ENCODE measurements around the gene DACT2.
"Not testable (repeated sequence)": the region's sequence is repeated elsewhere in the genome, so short reads cannot be mapped to it uniquely, and the experiment has no call there.

DACT2 gene

GRCh38 chr6:168287460-168287859 lies 32.1 kb downstream of the DACT2 start:
- Mint-ChIP-seq H3K27me3 (peaks cover 34% of the 10 kb centered on the region), H3K4me3 (peak overlapping the region in 1 of 2 donors; percentile 61), H3K4me1 (peaks cover 26% of the 10 kb centered on the region)
- not testable (repeated sequence) for H3K27ac Mint-ChIP-seq, H3K9me3 Mint-ChIP-seq, DNase-seq, ATAC-seq

DNA sequence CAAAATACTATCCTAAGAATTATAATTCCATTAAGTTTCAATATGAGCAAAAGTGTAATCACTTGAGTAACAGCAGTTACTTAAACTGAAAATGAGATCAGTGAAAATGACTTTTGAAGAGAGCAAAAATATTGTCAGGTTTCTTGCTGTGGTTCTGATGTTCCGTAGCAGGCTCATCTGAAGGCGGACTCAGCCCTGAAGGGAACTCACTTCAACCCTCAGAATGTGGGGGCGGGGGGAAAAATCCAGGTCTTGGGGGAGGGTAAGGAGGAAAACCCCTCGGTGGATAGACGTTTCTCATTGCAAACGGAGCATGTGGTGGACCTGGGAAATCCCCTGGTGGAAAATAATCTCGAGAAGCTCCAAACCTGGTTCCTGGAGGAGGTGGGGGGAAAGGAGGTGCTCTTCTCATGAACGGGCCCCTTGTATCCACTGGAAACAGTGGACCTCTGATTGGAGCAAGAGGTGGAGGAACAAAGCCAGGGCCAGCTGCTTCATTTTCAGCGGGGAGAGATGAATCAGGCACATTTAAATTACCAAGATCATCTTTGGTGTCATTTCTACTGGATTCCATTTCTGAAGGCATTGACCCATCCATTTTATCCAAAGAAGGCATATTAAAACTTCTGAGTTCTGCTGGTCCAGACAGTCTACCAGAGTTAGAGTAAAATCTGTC lies 32.7 kb downstream of the DACT2 start:
- peak overlapping the region; percentile 35 to 76 for H3K27ac Mint-ChIP-seq
- not testable (repeated sequence) for H3K9me3 Mint-ChIP-seq
- peaks cover 26% of the 10 kb centered on the region for H3K4me1 Mint-ChIP-seq
- ATAC-seq (peak; percentile 86), DNase-seq (peak in 1 of 2 donors; percentile 49)
- peak overlapping the region; percentile 61 to 67 for H3K4me3 Mint-ChIP-seq
- H3K27me3 Mint-ChIP-seq, result peaks cover 40% of the 10 kb centered on the region

DNA sequence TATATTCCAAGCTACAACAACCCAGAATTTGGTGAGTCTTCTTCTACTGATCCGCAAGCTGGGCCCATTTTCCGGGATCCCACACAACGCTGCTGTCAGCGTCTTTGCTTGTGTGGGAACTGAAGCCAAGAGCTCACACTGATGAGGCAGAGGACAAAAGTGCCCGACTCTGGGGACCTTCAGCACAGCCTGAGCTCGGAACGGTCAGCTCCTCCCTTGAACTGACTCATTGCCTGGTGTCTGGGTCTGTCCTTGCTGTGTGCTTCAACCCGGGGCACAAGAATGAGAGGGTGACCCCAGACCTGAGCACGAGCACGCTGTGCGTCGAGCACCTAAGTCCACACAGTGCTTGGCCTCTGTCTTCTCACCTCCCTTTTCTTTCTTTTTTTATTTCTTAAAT lies 33.5 kb downstream of the DACT2 start:
- Mint-ChIP-seq H3K4me3 (no peak overlapping the region), H3K27ac (peak overlapping the region; percentile 65 to 68), H3K9me3 (peaks cover 0 to 7% of the 10 kb centered on the region in 2 donors), H3K27me3 (peaks cover 44% of the 10 kb centered on the region), H3K4me1 (peaks cover 26% of the 10 kb centered on the region)
- ATAC-seq, result no peak
- no peak for DNase-seq

DNA sequence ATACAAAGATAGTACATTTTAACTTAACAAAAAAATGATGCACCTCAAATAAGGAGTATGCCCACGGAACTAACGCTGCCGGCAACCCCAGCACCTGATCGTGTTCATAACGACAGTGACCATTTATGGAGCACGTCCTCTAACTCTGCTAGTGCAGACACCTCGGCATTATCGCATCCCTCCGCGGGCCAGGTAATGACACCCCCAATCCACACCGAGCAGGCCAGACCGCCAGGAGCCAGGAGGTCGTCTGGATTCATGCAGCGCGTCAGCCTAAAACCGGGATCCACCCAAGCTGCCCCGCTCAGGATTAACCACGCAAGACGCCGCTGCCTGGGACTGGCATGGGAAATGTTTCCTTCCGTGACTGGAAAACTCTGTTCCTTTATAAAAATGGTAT lies 34.1 kb downstream of the DACT2 start:
- H3K27ac Mint-ChIP-seq, result no peak overlapping the region
- peaks cover 44% of the 10 kb centered on the region for H3K27me3 Mint-ChIP-seq
- ATAC-seq, result no peak
- H3K9me3 Mint-ChIP-seq, result peaks cover 0 to 7% of the 10 kb centered on the region in 2 donors
- H3K4me1 Mint-ChIP-seq, result peaks cover 26% of the 10 kb centered on the region
- DNase-seq, result no peak
- no peak overlapping the region for H3K4me3 Mint-ChIP-seq

DNA sequence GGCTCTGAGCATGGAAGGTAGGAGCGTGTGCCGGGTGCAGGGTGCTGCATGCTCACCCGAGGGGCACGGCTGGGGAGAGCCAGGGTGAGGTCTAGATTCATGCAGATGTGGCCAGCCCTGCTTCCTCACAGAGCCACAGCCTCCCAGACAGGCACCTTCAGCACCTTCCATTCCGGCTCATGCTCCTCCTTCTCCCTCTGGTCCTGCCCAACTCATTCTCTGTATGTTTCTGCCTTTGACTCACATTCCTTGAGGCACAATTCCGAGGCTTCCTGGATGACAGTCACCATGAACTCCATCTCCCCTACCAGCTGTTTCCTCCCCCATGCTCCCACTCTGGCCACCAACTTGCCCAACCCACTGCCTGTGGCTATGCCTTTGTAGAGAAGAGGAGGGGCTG lies 35.4 kb downstream of the DACT2 start:
- DNase-seq (no peak), ATAC-seq (no peak)
- Mint-ChIP-seq H3K9me3 (peaks cover 0 to 7% of the 10 kb centered on the region in 2 donors), H3K27me3 (peaks cover 54% of the 10 kb centered on the region), H3K4me3 (no peak overlapping the region), H3K27ac (no peak overlapping the region), H3K4me1 (peaks cover 26% of the 10 kb centered on the region)

GRCh38 chr6:168283686-168284025 lies 35.9 kb downstream of the DACT2 start:
- DNase-seq (no peak), ATAC-seq (no peak)
- peaks cover 55% of the 10 kb centered on the region for H3K27me3 Mint-ChIP-seq
- no peak overlapping the region for H3K4me3 Mint-ChIP-seq
- peaks cover 26% of the 10 kb centered on the region for H3K4me1 Mint-ChIP-seq
- H3K9me3 Mint-ChIP-seq, result peaks cover 0 to 7% of the 10 kb centered on the region in 2 donors
- H3K27ac Mint-ChIP-seq, result no peak overlapping the region

DNA sequence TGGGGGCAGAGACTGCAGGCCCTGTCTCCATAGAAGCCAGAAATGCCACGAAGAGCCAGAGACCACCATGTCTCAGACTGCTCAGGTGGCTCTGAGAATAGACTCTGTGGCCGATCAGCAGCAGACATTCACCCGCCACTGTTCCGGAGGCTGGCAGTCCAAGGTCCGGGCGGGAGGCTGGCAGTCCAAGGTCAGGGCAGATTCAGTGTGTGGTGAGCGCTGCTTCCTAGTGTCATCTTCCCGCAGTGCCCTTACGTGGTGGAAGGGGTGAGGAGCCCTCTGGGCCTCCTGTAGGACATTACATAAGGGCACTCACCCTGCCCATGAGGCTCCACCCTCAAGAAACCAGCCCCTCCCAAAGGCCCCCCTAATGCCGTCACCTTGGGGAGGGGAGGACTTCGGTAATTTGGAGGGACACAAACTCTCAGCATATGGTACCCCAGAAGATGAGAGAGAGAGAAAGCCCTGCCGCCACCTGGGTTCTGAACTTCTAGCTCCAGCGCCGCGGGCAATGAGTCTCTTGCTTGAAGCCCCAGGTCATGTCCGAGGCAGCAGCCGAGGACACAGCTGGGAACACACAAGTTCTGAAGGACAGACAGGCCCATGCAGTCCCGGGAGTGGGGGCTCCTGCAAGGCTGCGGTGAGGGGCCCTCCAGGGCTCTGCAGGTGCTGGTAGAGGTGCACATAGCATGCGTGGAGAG lies 36.4 kb downstream of the DACT2 start:
- Mint-ChIP-seq H3K4me1 (peaks cover 23% of the 10 kb centered on the region), H3K27me3 (peaks cover 56% of the 10 kb centered on the region), H3K9me3 (peaks cover 0 to 7% of the 10 kb centered on the region in 2 donors), H3K4me3 (no peak overlapping the region), H3K27ac (no peak overlapping the region)
- ATAC-seq (no peak), DNase-seq (no peak)

DNA sequence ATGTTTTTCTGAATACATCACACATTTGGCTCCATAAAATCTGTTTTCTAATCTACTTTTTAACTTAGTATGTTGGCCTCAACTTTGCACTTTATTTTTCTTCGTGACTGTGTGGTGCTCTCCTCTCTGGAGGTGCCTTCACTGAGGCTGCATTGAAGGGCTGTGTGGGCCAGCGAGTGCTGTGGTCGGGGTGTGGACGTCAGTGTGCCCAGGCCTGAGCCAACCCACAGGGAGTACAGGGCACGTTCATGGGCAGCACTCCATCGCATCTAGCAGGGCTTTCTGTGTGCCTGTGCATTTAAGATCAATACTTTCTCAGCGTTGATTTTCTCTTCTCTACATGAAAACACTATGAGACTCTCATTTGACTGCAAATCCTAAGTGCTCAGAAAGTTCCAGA lies 37.8 kb downstream of the DACT2 start:
- peaks cover 0 to 7% of the 10 kb centered on the region in 2 donors for H3K9me3 Mint-ChIP-seq
- H3K27ac Mint-ChIP-seq, result peak overlapping the region in 1 of 2 donors; percentile 82
- peaks cover 69% of the 10 kb centered on the region for H3K27me3 Mint-ChIP-seq
- no peak for ATAC-seq
- H3K4me3 Mint-ChIP-seq, result no peak overlapping the region
- no peak for DNase-seq
- H3K4me1 Mint-ChIP-seq, result peaks cover 10% of the 10 kb centered on the region

DNA sequence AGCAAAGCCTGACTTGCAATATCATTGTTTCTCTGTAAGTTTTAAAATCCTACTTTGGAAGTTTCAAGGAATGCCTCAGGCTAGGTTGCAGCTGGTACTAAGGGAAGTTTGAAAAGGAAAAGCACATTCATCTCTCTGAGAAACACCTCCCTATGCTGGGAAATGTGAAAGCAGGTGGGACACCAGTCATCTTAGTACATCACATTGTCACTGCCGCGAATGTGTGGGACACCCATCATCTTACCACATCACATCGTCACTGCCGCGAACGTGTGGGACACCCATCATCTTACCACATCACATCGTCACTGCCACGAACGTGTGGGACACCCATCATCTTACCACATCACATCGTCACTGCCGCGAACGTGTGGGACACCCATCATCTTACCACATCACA lies 38.3 kb downstream of the DACT2 start:
- H3K9me3 Mint-ChIP-seq, DNase-seq, H3K4me3 Mint-ChIP-seq, H3K27ac Mint-ChIP-seq, H3K4me1 Mint-ChIP-seq, ATAC-seq: not testable (repeated sequence)
- H3K27me3 Mint-ChIP-seq, result peaks cover 72% of the 10 kb centered on the region

- no peak for ATAC-seq
- no peak overlapping the region for H3K27ac Mint-ChIP-seq
Measured at GRCh38 chr6:168280899-168281245, 38.7 kb downstream of the DACT2 start.

DNA sequence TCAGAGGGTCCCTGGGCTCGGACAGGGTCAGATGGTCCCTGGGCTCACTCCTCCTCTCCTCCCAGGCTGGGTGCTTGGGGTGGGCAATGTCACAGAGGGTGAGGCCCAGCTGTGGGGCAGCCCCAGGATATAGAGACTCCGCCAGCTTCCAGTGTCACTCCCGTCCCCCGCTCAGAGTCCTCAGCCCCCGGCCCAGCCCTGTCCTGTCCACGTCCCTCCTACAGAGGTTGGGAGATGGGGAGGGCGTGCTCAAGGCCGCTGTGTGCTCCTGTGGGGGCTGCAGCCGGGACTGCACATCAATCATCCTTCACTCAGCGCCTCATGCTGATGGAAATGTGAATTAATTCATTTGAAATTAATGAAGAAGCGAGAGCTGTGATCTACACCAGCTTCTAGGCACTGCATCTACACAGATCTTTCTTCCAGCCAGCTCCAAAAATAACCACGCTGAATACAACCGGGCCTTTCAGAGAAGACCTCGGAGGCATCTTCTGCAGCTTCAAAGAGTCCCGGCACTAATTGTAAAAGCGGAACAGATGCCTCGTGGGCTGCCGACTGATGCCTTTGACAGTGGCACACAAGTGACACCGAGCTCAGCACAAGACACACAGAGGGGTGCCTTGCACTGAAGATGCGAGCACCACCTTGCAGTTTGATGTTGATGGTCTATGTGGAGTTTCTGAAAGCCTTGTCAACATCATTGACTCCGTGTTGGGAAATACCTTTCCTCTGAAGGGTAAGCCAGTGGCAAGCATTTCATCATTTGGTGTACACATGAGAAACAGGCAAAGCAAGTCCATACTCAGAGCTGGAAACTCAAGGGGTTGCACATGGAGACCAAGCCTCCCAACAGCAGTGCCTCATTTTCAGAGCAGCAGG lies 39.3 kb downstream of the DACT2 start:
- Mint-ChIP-seq H3K27me3 (peaks cover 82% of the 10 kb centered on the region), H3K9me3 (peaks cover 0 to 7% of the 10 kb centered on the region in 2 donors), H3K27ac (no peak overlapping the region), H3K4me1 (no peaks in the 10 kb centered on the region), H3K4me3 (no peak overlapping the region)
- no peak for DNase-seq
- no peak for ATAC-seq

More at GRCh38 chr6:168280899-168281245, 38.7 kb downstream of the DACT2 start:
- DNase-seq, result no peak
- H3K4me1 Mint-ChIP-seq, result peaks cover 3% of the 10 kb centered on the region
- peaks cover 76% of the 10 kb centered on the region for H3K27me3 Mint-ChIP-seq
- peaks cover 0 to 7% of the 10 kb centered on the region in 2 donors for H3K9me3 Mint-ChIP-seq
- no peak overlapping the region for H3K4me3 Mint-ChIP-seq

GRCh38 chr6:168279403-168279935 lies 40.1 kb downstream of the DACT2 start:
- DNase-seq, result no peak
- H3K27me3 Mint-ChIP-seq, result peaks cover 82% of the 10 kb centered on the region

DNA sequence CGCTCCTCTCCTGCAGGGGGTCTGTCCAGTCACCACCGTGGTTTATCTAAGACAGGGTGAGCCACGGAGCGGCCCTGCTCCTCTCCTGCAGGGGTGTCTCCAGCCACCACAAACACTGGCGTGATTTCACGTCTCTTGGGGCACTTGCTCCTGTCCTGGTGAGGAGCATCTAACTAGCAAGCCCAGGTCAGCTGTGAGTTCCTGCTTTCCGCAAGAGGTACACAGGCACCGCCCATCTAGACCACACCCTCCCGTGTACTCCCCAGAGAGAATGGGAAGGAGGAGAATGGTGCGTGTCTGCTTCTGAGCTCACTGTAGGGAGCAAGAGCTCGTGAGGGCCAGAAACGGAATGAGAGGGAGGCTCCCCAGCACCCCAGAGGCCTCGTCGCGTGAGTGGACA lies 40.7 kb downstream of the DACT2 start:
- Mint-ChIP-seq H3K27ac (no peak overlapping the region), H3K9me3 (peaks cover 0 to 7% of the 10 kb centered on the region in 2 donors), H3K4me3 (no peak overlapping the region), H3K4me1 (no peaks in the 10 kb centered on the region), H3K27me3 (peaks cover 81% of the 10 kb centered on the region)
- no peak for DNase-seq
- no peak for ATAC-seq

More at GRCh38 chr6:168279403-168279935, 40.1 kb downstream of the DACT2 start:
- Mint-ChIP-seq H3K27ac (no peak overlapping the region), H3K4me1 (no peaks in the 10 kb centered on the region), H3K9me3 (peaks cover 0 to 7% of the 10 kb centered on the region in 2 donors), H3K4me3 (no peak overlapping the region)
- no peak for ATAC-seq

GRCh38 chr6:168277274-168277669 lies 42.3 kb downstream of the DACT2 start:
- no peak overlapping the region for H3K4me3 Mint-ChIP-seq
- peaks cover 69% of the 10 kb centered on the region for H3K27me3 Mint-ChIP-seq
- H3K9me3 Mint-ChIP-seq, result peaks cover 0 to 6% of the 10 kb centered on the region in 2 donors
- DNase-seq, result no peak
- ATAC-seq, result no peak
- H3K4me1 Mint-ChIP-seq, result no peaks in the 10 kb centered on the region
- no peak overlapping the region for H3K27ac Mint-ChIP-seq

DNA sequence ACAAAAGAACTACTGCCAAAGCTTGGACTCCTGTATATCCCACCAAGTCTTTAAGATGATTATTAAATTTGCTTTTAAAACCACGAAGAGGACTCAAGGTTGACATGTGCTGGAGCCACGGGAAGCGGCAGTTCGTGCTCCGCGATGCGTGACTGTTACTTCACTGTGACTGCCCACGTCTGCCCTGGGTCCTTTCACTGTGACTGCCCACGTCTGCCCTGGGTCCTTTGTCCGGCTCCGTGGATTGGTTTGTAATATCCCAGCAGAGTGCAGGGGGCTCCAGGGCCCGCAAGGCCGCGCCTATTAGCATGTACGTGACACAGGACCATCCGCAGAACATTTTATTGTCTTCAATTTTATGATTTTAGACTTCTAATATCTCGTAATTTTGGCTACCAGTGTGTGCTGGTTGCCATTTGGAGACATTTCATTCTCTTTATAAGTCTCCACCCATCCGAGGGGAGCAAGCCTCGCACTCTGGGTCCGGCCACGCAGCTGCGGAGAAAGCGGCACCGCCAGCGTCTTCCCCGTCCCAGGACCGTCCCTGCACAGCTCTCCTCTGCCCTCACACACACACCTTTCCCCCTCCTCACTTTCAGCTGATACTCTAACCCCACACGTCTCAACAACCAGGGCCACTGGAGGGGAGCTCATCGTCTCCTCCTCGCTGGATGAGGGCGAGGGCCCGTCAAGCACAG lies 42.9 kb downstream of the DACT2 start:
- H3K27me3 Mint-ChIP-seq, result peaks cover 69% of the 10 kb centered on the region
- H3K4me3 Mint-ChIP-seq, result no peak overlapping the region
- H3K4me1 Mint-ChIP-seq, result no peaks in the 10 kb centered on the region
- H3K27ac Mint-ChIP-seq, result no peak overlapping the region
- ATAC-seq (no peak), DNase-seq (no peak)
- peaks cover 0 to under 1% of the 10 kb centered on the region in 2 donors for H3K9me3 Mint-ChIP-seq
